Endothelial cell of umbilical vein (primary cell): ENCODE measurements around the gene PAGE4. TPM values are rescaled to one million over a fixed set of nuclear protein-coding genes. Genes with fewer than 3 reads are reported as not detected.

Source experiments
- BruUV-seq: library from RNA; stranded (reverse); fragments of 400-500 nt; replicated peaks from 2 replicates; lab custom pipeline; 2021; lab: Mats Ljungman, UMichigan
- CTCF ChIA-PET: fragments of 300-600, 350-600 bp; sonication (Branson Sonifier 250); formaldehyde crosslinking; loops from one replicate; lab custom pipeline; 2021; ENCODE audit warnings: antibody characterized with exemption, inconsistent platforms; lab: Charles Lee
- POLR2A ChIA-PET: fragments of 300-600, 350-600 bp; sonication (Branson Sonifier 250); formaldehyde crosslinking; loops from one replicate; lab custom pipeline; 2021; ENCODE audit warnings: antibody characterized with exemption, inconsistent platforms; lab: Charles Lee
- DNase-seq: peaks from one replicate; pipeline ENCODE4 v3.0.0-alpha.2; 2011; ENCODE audit warnings: low read depth, low spot score
- FAIRE-seq: peaks from 2 replicates; lab custom pipeline; 2011; peaks lifted over from hg19 to GRCh38; lab: Jason Lieb, UNC
- H2AFZ ChIP-seq: 2 replicates; pipeline ENCODE4 v1.6.0; 2012; ENCODE audit warnings: low read depth, low read length, control low read depth, inconsistent platforms
- H3K27ac ChIP-seq: 2 replicates; pipeline ENCODE4 v1.5.1; 2011; ENCODE audit warnings: low read depth, mild to moderate bottlenecking, control low read depth, low read length, moderate library complexity; ENCODE audit not compliant: insufficient read depth
- H3K27me3 ChIP-seq, 2 experiments: 2 replicates each; pipeline versions ENCODE4 v1.6.0 to v1.6.1; 2011; ENCODE audit warnings: low read length in 2 of 2, mixed read lengths in 1 of 2; ENCODE audit not compliant: control insufficient read depth in 2 of 2, insufficient read depth in 2 of 2
- H3K36me3 ChIP-seq, 2 experiments: 2 replicates in 1 of 2; 3 replicates in 1 of 2; pipeline ENCODE4 v1.5.1; 2011; ENCODE audit warnings: low read length in 2 of 2, mild to moderate bottlenecking in 1 of 2, moderate library complexity in 1 of 2; ENCODE audit not compliant: control insufficient read depth in 2 of 2, insufficient read depth in 2 of 2; ENCODE audit errors: extremely low read depth in 1 of 2
- H3K4me1 ChIP-seq: 3 replicates; pipeline ENCODE4 v1.5.1; 2011; ENCODE audit warnings: mild to moderate bottlenecking, low read length; ENCODE audit not compliant: control insufficient read depth, insufficient read depth; ENCODE audit errors: extremely low read depth
- H3K4me2 ChIP-seq: 2 replicates; pipeline ENCODE4 v1.6.1; 2011; ENCODE audit warnings: low read length, control low read depth, mixed read lengths; ENCODE audit not compliant: insufficient read depth
- H3K4me3 ChIP-seq, 3 experiments: fragments of 200-600 bp in 1 of 3; sonication (generic), shearing (Covaris generic) in 1 of 3; replicated peaks in 1 of 3; 2 replicates each; pipeline ENCODE4 v1.5.1; 2011 to 2016; ENCODE audit warnings: control low read depth in 3 of 3, low read length in 3 of 3, mild to moderate bottlenecking in 2 of 3, inconsistent platforms in 1 of 3, low read depth in 1 of 3, moderate library complexity in 1 of 3; ENCODE audit not compliant: insufficient read depth in 1 of 3
- H3K79me2 ChIP-seq: 2 replicates; pipeline ENCODE4 v1.6.0; 2012; ENCODE audit warnings: low read length, inconsistent platforms; ENCODE audit not compliant: control insufficient read depth, insufficient read depth
- H3K9ac ChIP-seq: replicated peaks from 2 replicates; pipeline ENCODE3; 2011; ENCODE audit warnings: low read length, control low read depth; ENCODE audit not compliant: insufficient read depth; ENCODE audit errors: extremely low read depth
- H3K9me1 ChIP-seq: replicated peaks from 3 replicates; pipeline ENCODE4 v1.6.0; 2011; ENCODE audit warnings: mild to moderate bottlenecking, low read length; ENCODE audit not compliant: control insufficient read depth, insufficient read depth; ENCODE audit errors: extremely low read depth
- H3K9me3 ChIP-seq: replicated peaks from 2 replicates; pipeline ENCODE4 v1.5.1; 2012; ENCODE audit warnings: low read length, inconsistent platforms; ENCODE audit not compliant: control insufficient read depth, insufficient read depth
- H4K20me1 ChIP-seq: replicated peaks from 2 replicates; pipeline ENCODE3; 2011; ENCODE audit warnings: mild to moderate bottlenecking, low read length; ENCODE audit not compliant: control insufficient read depth, insufficient read depth; ENCODE audit errors: extremely low read depth
- EZH2 ChIP-seq: IDR thresholded peaks from 2 replicates; pipeline ENCODE4 v1.6.1; 2012; ENCODE audit warnings: borderline replicate concordance, low read depth, mild to moderate bottlenecking, moderate library complexity, low read length, inconsistent platforms; ENCODE audit not compliant: severe bottlenecking
- FOS ChIP-seq: IDR thresholded peaks from 2 replicates; pipeline ENCODE4 v1.6.1; 2011; ENCODE audit warnings: mild to moderate bottlenecking, low read length, moderate library complexity, borderline replicate concordance; ENCODE audit not compliant: insufficient read depth
- GATA2 ChIP-seq: IDR thresholded peaks from 2 replicates; pipeline ENCODE4 v1.7.0; 2011; ENCODE audit warnings: low read depth, mild to moderate bottlenecking, moderate library complexity, mixed read lengths, low read length; ENCODE audit not compliant: insufficient read length, insufficient read depth
- JUN ChIP-seq: IDR thresholded peaks from 2 replicates; pipeline ENCODE4 v1.6.1; 2011; ENCODE audit warnings: borderline replicate concordance, low read depth; ENCODE audit not compliant: insufficient read length, insufficient read depth
- MYC ChIP-seq: IDR thresholded peaks from one replicate; pipeline ENCODE4 v1.6.1; 2011; ENCODE audit warnings: mild to moderate bottlenecking, low read depth, low read length
- POLR2A ChIP-seq: IDR thresholded peaks from 2 replicates; pipeline ENCODE4 v1.6.1; 2012; ENCODE audit warnings: low read depth, mild to moderate bottlenecking, control low read depth, low read length
- POLR2AphosphoS5 ChIP-seq: IDR thresholded peaks from 2 replicates; pipeline ENCODE4 v1.6.1; 2012; ENCODE audit warnings: low read depth, mild to moderate bottlenecking, control low read depth, low read length, moderate library complexity; ENCODE audit not compliant: insufficient read depth
- dilution Hi-C: fragments of 300-500 bp; cut with MboI; formaldehyde crosslinking; loops from one replicate; pipeline ENCODE4 v1.15.0; 2019; ENCODE audit warnings: low sequenced_read_pairs; ENCODE audit not compliant: extremely low pct_ligation_motif_present
- intact Hi-C: fragments of 100-400 bp; cut with micrococcal nuclease; formaldehyde crosslinking; loops from one replicate; pipeline ENCODE4 v1.10.0; 2022
- polyA plus RNA-seq, 4 experiments: library from polyadenylated mRNA; depleted of rRNA in 3 of 4; stranded (reverse) in 3 of 4; unstranded in 1 of 4; fragments of >200 nt; gene quantifications; 2 replicates each; pipeline versions ENCODE4 v1.2.1 to v1.2.3, GENCODE V29; 2011 to 2012; ENCODE audit warnings: missing spikeins in 1 of 4
- total RNA-seq: library from RNA; stranded (reverse); gene quantifications from 2 replicates; pipeline ENCODE4 v1.2.3, GENCODE V29; 2021
- TF ChIP-seq, protein P1 (sequence below): IDR thresholded peaks from 2 replicates; pipeline ENCODE4 v1.6.1; 2011; ENCODE audit not compliant: insufficient read depth, insufficient read length
- TF ChIP-seq, protein P2 (sequence below), 2 donors: IDR thresholded peaks; 1 replicate in 1 of 2; 2 replicates in 1 of 2; pipeline ENCODE4 v1.5.1; 2011; ENCODE audit warnings: low read length in 2 of 2, mild to moderate bottlenecking in 2 of 2, moderate library complexity in 2 of 2, control low read depth in 1 of 2, inconsistent platforms in 1 of 2, low read depth in 1 of 2; ENCODE audit not compliant: insufficient read depth in 1 of 2; ENCODE audit errors: extremely low read depth in 1 of 2

The PAGE4 gene
- total and polyA plus RNA-seq, 2 donors (not counting 3 experiments of a cell fraction or from before 2014, with no cell fraction given), result not detected

DNA sequence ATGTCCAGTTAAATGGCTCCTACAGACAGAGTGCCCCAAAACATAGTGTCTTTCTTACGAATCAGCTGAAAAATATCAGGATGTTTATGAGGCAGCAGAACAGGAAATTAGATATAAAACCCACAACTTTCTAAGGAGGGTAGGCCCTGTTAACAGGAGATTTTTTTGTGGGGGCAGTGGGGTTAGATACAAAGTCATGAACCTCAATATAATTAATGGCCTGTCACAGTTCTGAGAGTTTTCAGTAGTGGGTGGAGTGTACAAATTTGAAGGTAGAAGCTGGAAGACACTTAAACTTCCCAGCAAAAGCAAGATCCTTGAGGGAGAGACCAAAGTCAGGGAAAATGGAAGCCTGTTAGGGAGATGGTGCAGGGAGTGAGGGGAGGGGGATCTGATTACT lies 17.4 kb downstream of the PAGE4 start:
- no peaks in the 10 kb centered on the region for H3K27me3 ChIP-seq
- BruUV-seq, result no TSS peak
- intact Hi-C loops (no loop called here), dilution Hi-C loops (no loop called here)
- TF ChIP-seq, protein P1, sequence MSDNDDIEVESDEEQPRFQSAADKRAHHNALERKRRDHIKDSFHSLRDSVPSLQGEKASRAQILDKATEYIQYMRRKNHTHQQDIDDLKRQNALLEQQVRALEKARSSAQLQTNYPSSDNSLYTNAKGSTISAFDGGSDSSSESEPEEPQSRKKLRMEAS, result no peak
- TF ChIP-seq POLR2AphosphoS5, result no peak
- no peak for TF ChIP-seq GATA2
- TF ChIP-seq POLR2A, result no peak
- no peak for TF ChIP-seq MYC
- TF ChIP-seq FOS, result no peak
- no peak for TF ChIP-seq JUN
- TF ChIP-seq, protein P2, sequence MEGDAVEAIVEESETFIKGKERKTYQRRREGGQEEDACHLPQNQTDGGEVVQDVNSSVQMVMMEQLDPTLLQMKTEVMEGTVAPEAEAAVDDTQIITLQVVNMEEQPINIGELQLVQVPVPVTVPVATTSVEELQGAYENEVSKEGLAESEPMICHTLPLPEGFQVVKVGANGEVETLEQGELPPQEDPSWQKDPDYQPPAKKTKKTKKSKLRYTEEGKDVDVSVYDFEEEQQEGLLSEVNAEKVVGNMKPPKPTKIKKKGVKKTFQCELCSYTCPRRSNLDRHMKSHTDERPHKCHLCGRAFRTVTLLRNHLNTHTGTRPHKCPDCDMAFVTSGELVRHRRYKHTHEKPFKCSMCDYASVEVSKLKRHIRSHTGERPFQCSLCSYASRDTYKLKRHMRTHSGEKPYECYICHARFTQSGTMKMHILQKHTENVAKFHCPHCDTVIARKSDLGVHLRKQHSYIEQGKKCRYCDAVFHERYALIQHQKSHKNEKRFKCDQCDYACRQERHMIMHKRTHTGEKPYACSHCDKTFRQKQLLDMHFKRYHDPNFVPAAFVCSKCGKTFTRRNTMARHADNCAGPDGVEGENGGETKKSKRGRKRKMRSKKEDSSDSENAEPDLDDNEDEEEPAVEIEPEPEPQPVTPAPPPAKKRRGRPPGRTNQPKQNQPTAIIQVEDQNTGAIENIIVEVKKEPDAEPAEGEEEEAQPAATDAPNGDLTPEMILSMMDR (IDR thresholded peaks at IDR 0.05; ENCODE audit: extremely low read depth in 1 of 2, insufficient read depth in 1 of 2, low read depth in 1 of 2, low read length in 2 of 2), result no peak
- no peak for TF ChIP-seq EZH2
- no peak for FAIRE-seq
- H3K79me2 ChIP-seq, result no peaks in the 10 kb centered on the region
- H3K27ac ChIP-seq, result no peak overlapping the region
- no peaks in the 10 kb centered on the region for H3K9me3 ChIP-seq
- no peaks in the 10 kb centered on the region for H3K4me1 ChIP-seq
- no peak overlapping the region for H2AFZ ChIP-seq
- no peaks in the 10 kb centered on the region for H4K20me1 ChIP-seq
- ChIA-PET POLR2A (no interaction called here), CTCF (no interaction called here)
- no peak overlapping the region for H3K4me3 ChIP-seq
- no peak overlapping the region for H3K9ac ChIP-seq
- no peak for DNase-seq
- H3K9me1 ChIP-seq, result no peaks in the 10 kb centered on the region
- H3K36me3 ChIP-seq, result no peaks in the 10 kb centered on the region
- no peak overlapping the region for H3K4me2 ChIP-seq
